ENCODE measurements around the gene PPM1M.

PPM1M gene

GRCh38 chr3:52245322-52246263, at the start of gene PPM1M:
PPM1M (plus strand) TSS chr3:52245759; CDS start chr3:52245825, 66 bp downstream.
- H3K4me3 ChIP-seq (ENCODE audit: low read depth in 1 of 2, low read length in 2 of 2), result peak within 1 kb of the TSS; percentile 75 to 79
- peak within 1 kb of the TSS; percentile 67 to 82 for H3K9ac ChIP-seq (ENCODE audit: low read depth in 1 of 2, low read length in 2 of 2)
- H3K27ac ChIP-seq (ENCODE audit: low read depth, low read length), result peak within 1 kb of the TSS; percentile 79
- peaks cover 12 to 18% of the 10 kb centered on the region in 2 donors for H3K36me3 ChIP-seq (ENCODE audit: control insufficient read depth in 1 of 2, insufficient read depth in 2 of 2, low read length in 2 of 2)
- H3K27me3 ChIP-seq (ENCODE audit: control insufficient read depth in 1 of 2, insufficient read depth in 2 of 2, low read length in 2 of 2), result no peaks in the 10 kb centered on the region
- H3K9me3 ChIP-seq (ENCODE audit: control insufficient read depth in 1 of 2, low read length in 2 of 2), result no peaks in the 10 kb centered on the region
- peaks cover 7 to 41% of the 10 kb centered on the region in 2 donors for H3K4me1 ChIP-seq (ENCODE audit: control insufficient read depth in 1 of 2, insufficient read depth in 2 of 2, low read length in 2 of 2)

GRCh38 chr3:52195823-52196331, 49.7 kb upstream of the PPM1M start:
- Histone ChIP-seq H3K9ac (ENCODE audit: low read depth in 1 of 2, low read length in 2 of 2) (no peak overlapping the region), H3K4me3 (ENCODE audit: low read depth in 1 of 2, low read length in 2 of 2) (no peak overlapping the region), H3K27ac (ENCODE audit: low read depth, low read length) (peak overlapping the region; percentile 88), H3K27me3 (ENCODE audit: control insufficient read depth in 1 of 2, insufficient read depth in 2 of 2, low read length in 2 of 2) (no peaks in the 10 kb centered on the region), H3K4me1 (ENCODE audit: control insufficient read depth in 1 of 2, insufficient read depth in 2 of 2, low read length in 2 of 2) (peaks cover 39 to 40% of the 10 kb centered on the region in 2 donors), H3K9me3 (ENCODE audit: control insufficient read depth in 1 of 2, low read length in 2 of 2) (no peaks in the 10 kb centered on the region), H3K36me3 (ENCODE audit: control insufficient read depth in 1 of 2, insufficient read depth in 2 of 2, low read length in 2 of 2) (no peaks in the 10 kb centered on the region)

- Histone ChIP-seq H3K4me1 (ENCODE audit: control insufficient read depth in 1 of 2, insufficient read depth in 2 of 2, low read length in 2 of 2) (peaks cover 37 to 46% of the 10 kb centered on the region in 2 donors), H3K36me3 (ENCODE audit: control insufficient read depth in 1 of 2, insufficient read depth in 2 of 2, low read length in 2 of 2) (peaks cover 0 to 8% of the 10 kb centered on the region in 2 donors), H3K9ac (ENCODE audit: low read depth in 1 of 2, low read length in 2 of 2) (peak overlapping the region in 1 of 2 donors; percentile 85), H3K27ac (ENCODE audit: low read depth, low read length) (peak overlapping the region; percentile 88), H3K4me3 (ENCODE audit: low read depth in 1 of 2, low read length in 2 of 2) (peak overlapping the region; percentile 90 to 91), H3K27me3 (ENCODE audit: control insufficient read depth in 1 of 2, insufficient read depth in 2 of 2, low read length in 2 of 2) (no peaks in the 10 kb centered on the region), H3K9me3 (ENCODE audit: control insufficient read depth in 1 of 2, low read length in 2 of 2) (no peaks in the 10 kb centered on the region)
Observed at GRCh38 chr3:52196977-52197376, 48.6 kb upstream of the PPM1M start.

- Histone ChIP-seq H3K9ac (ENCODE audit: low read depth in 1 of 2, low read length in 2 of 2) (peak overlapping the region; percentile 71 to 85), H3K4me1 (ENCODE audit: control insufficient read depth in 1 of 2, insufficient read depth in 2 of 2, low read length in 2 of 2) (peaks cover 37 to 48% of the 10 kb centered on the region in 2 donors)
Observed at GRCh38 chr3:52197499-52197841, 48.1 kb upstream of the PPM1M start.

GRCh38 chr3:52197842-52198625, 47.5 kb upstream of the PPM1M start, which contains the start of gene ALAS1:
ALAS1 (plus strand) TSS chr3:52198160; CDS start chr3:52199242, 1,082 bp downstream.
- Histone ChIP-seq H3K4me3 (ENCODE audit: low read depth in 1 of 2, low read length in 2 of 2) (peak within 1 kb of the TSS; percentile 90 to 91), H3K4me1 (ENCODE audit: control insufficient read depth in 1 of 2, insufficient read depth in 2 of 2, low read length in 2 of 2) (peaks cover 34 to 50% of the 10 kb centered on the region in 2 donors), H3K9me3 (ENCODE audit: control insufficient read depth in 1 of 2, low read length in 2 of 2) (no peaks in the 10 kb centered on the region), H3K36me3 (ENCODE audit: control insufficient read depth in 1 of 2, insufficient read depth in 2 of 2, low read length in 2 of 2) (peaks cover 7 to 17% of the 10 kb centered on the region in 2 donors), H3K27me3 (ENCODE audit: control insufficient read depth in 1 of 2, insufficient read depth in 2 of 2, low read length in 2 of 2) (no peaks in the 10 kb centered on the region), H3K27ac (ENCODE audit: low read depth, low read length) (peak within 1 kb of the TSS; percentile 88), H3K9ac (ENCODE audit: low read depth in 1 of 2, low read length in 2 of 2) (peak within 1 kb of the TSS; percentile 85 to 95)

More at GRCh38 chr3:52197499-52197841, 48.1 kb upstream of the PPM1M start:
- H3K9me3 ChIP-seq (ENCODE audit: control insufficient read depth in 1 of 2, low read length in 2 of 2), result no peaks in the 10 kb centered on the region
- H3K4me3 ChIP-seq (ENCODE audit: low read depth in 1 of 2, low read length in 2 of 2), result peak overlapping the region; percentile 90 to 91
- H3K27ac ChIP-seq (ENCODE audit: low read depth, low read length), result peak overlapping the region; percentile 88
- H3K36me3 ChIP-seq (ENCODE audit: control insufficient read depth in 1 of 2, insufficient read depth in 2 of 2, low read length in 2 of 2), result peaks cover 3 to 11% of the 10 kb centered on the region in 2 donors
- no peaks in the 10 kb centered on the region for H3K27me3 ChIP-seq (ENCODE audit: control insufficient read depth in 1 of 2, insufficient read depth in 2 of 2, low read length in 2 of 2)

- Histone ChIP-seq H3K36me3 (ENCODE audit: control insufficient read depth in 1 of 2, insufficient read depth in 2 of 2, low read length in 2 of 2) (peaks cover 16 to 26% of the 10 kb centered on the region in 2 donors), H3K9me3 (ENCODE audit: control insufficient read depth in 1 of 2, low read length in 2 of 2) (no peaks in the 10 kb centered on the region), H3K9ac (ENCODE audit: low read depth in 1 of 2, low read length in 2 of 2) (peak overlapping the region; percentile 85 to 95), H3K27ac (ENCODE audit: low read depth, low read length) (peak overlapping the region; percentile 15), H3K27me3 (ENCODE audit: control insufficient read depth in 1 of 2, insufficient read depth in 2 of 2, low read length in 2 of 2) (no peaks in the 10 kb centered on the region), H3K4me1 (ENCODE audit: control insufficient read depth in 1 of 2, insufficient read depth in 2 of 2, low read length in 2 of 2) (peaks cover 31 to 50% of the 10 kb centered on the region in 2 donors), H3K4me3 (ENCODE audit: low read depth in 1 of 2, low read length in 2 of 2) (peak overlapping the region; percentile 90 to 91)
Observed at GRCh38 chr3:52198643-52199608, 46.6 kb upstream of the PPM1M start.

GRCh38 chr3:52200981-52201679, 44.4 kb upstream of the PPM1M start:
- no peak overlapping the region for H3K9ac ChIP-seq (ENCODE audit: low read depth in 1 of 2, low read length in 2 of 2)
- no peak overlapping the region for H3K4me3 ChIP-seq (ENCODE audit: low read depth in 1 of 2, low read length in 2 of 2)
- no peak overlapping the region for H3K27ac ChIP-seq (ENCODE audit: low read depth, low read length)
- no peaks in the 10 kb centered on the region for H3K27me3 ChIP-seq (ENCODE audit: control insufficient read depth in 1 of 2, insufficient read depth in 2 of 2, low read length in 2 of 2)
- peaks cover 26 to 40% of the 10 kb centered on the region in 2 donors for H3K4me1 ChIP-seq (ENCODE audit: control insufficient read depth in 1 of 2, insufficient read depth in 2 of 2, low read length in 2 of 2)
- H3K9me3 ChIP-seq (ENCODE audit: control insufficient read depth in 1 of 2, low read length in 2 of 2), result no peaks in the 10 kb centered on the region
- H3K36me3 ChIP-seq (ENCODE audit: control insufficient read depth in 1 of 2, insufficient read depth in 2 of 2, low read length in 2 of 2), result peaks cover 34 to 48% of the 10 kb centered on the region in 2 donors

- H3K9ac ChIP-seq (ENCODE audit: low read depth in 1 of 2, low read length in 2 of 2), result no peak overlapping the region
- no peaks in the 10 kb centered on the region for H3K9me3 ChIP-seq (ENCODE audit: control insufficient read depth in 1 of 2, low read length in 2 of 2)
- peaks cover 38 to 59% of the 10 kb centered on the region in 2 donors for H3K36me3 ChIP-seq (ENCODE audit: control insufficient read depth in 1 of 2, insufficient read depth in 2 of 2, low read length in 2 of 2)
- H3K4me1 ChIP-seq (ENCODE audit: control insufficient read depth in 1 of 2, insufficient read depth in 2 of 2, low read length in 2 of 2), result peaks cover 14 to 26% of the 10 kb centered on the region in 2 donors
- no peaks in the 10 kb centered on the region for H3K27me3 ChIP-seq (ENCODE audit: control insufficient read depth in 1 of 2, insufficient read depth in 2 of 2, low read length in 2 of 2)
- no peak overlapping the region for H3K27ac ChIP-seq (ENCODE audit: low read depth, low read length)
- H3K4me3 ChIP-seq (ENCODE audit: low read depth in 1 of 2, low read length in 2 of 2), result no peak overlapping the region
Observed at GRCh38 chr3:52202384-52203077, 43.0 kb upstream of the PPM1M start.
